DND-41 (cell line): ENCODE data around the gene MT1H.
"Not testable (repeated sequence)": the region's sequence is repeated elsewhere in the genome, so short reads cannot be mapped to it uniquely, and the experiment has no call there.

ENCODE experiments used
- CTCF ChIP-seq: IDR thresholded peaks from 2 replicates; pipeline ENCODE4 v1.5.1; 2012; ENCODE audit warnings: borderline replicate concordance, low read length, moderate library complexity, mild to moderate bottlenecking; ENCODE audit not compliant: poor library complexity, severe bottlenecking; ENCODE audit errors: extremely low read depth
- EZH2 ChIP-seq: IDR thresholded peaks from 3 replicates; pipeline ENCODE4 v1.6.1; 2012; ENCODE audit warnings: borderline replicate concordance, low read depth, mild to moderate bottlenecking, moderate library complexity, low read length, inconsistent platforms; ENCODE audit not compliant: severe bottlenecking

GRCh38 chr16:56623184-56623583 is 46.4 kb upstream of the MT1H start:
- TF ChIP-seq CTCF, EZH2: not testable (repeated sequence)
